PFSK-1 (cell line): ENCODE measurements around the gene GFRA1.

ENCODE experiments used
- FOXP2 ChIP-seq: optimal IDR thresholded peaks from 2 replicates; pipeline ENCODE3; 2011; ENCODE audit warnings: borderline replicate concordance, control low read depth, inconsistent platforms; ENCODE audit not compliant: insufficient read depth; ENCODE audit errors: extremely low read length, extremely low read depth
- POLR2AphosphoS5 ChIP-seq: IDR thresholded peaks from 2 replicates; pipeline ENCODE4 v1.6.1; 2012; ENCODE audit warnings: low read depth, mild to moderate bottlenecking, control low read depth, low read length, moderate library complexity
- SIN3A ChIP-seq: IDR thresholded peaks from 2 replicates; pipeline ENCODE4 v1.6.1; 2012; ENCODE audit warnings: mild to moderate bottlenecking, low read length, moderate library complexity, borderline replicate concordance; ENCODE audit not compliant: insufficient read depth
- TAF1 ChIP-seq: IDR thresholded peaks from 2 replicates; pipeline ENCODE4 v1.6.1; 2012; ENCODE audit warnings: low read length, control low read depth, borderline replicate concordance; ENCODE audit not compliant: insufficient read depth
- TF ChIP-seq, protein P1 (sequence below), 2 experiments: IDR thresholded peaks; 2 replicates each; pipeline versions ENCODE4 v1.6.1 to v1.8.0; 2011 to 2012; ENCODE audit warnings: low read depth in 2 of 2, low read length in 2 of 2, control low read depth in 1 of 2, inconsistent platforms in 1 of 2, mild to moderate bottlenecking in 1 of 2, moderate library complexity in 1 of 2; ENCODE audit not compliant: insufficient read depth in 1 of 2

DNA sequence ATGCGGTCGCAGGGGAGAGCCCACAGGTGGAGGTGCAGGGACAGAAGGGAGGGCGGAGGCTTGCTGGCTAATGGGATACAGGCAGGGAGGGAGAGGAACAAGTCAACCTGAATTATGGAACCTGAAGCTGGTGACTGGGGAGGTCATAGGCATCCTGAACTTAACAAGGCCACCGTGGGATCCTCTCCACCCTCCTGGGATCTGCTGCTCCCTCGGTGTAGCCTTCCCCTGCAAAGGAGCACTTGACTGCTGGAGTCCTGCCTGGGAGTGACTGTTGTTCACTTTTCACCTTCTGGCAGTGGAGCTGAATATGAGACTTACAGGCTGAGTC lies 223.1 kb downstream of the GFRA1 start:
- TF ChIP-seq, protein P1, sequence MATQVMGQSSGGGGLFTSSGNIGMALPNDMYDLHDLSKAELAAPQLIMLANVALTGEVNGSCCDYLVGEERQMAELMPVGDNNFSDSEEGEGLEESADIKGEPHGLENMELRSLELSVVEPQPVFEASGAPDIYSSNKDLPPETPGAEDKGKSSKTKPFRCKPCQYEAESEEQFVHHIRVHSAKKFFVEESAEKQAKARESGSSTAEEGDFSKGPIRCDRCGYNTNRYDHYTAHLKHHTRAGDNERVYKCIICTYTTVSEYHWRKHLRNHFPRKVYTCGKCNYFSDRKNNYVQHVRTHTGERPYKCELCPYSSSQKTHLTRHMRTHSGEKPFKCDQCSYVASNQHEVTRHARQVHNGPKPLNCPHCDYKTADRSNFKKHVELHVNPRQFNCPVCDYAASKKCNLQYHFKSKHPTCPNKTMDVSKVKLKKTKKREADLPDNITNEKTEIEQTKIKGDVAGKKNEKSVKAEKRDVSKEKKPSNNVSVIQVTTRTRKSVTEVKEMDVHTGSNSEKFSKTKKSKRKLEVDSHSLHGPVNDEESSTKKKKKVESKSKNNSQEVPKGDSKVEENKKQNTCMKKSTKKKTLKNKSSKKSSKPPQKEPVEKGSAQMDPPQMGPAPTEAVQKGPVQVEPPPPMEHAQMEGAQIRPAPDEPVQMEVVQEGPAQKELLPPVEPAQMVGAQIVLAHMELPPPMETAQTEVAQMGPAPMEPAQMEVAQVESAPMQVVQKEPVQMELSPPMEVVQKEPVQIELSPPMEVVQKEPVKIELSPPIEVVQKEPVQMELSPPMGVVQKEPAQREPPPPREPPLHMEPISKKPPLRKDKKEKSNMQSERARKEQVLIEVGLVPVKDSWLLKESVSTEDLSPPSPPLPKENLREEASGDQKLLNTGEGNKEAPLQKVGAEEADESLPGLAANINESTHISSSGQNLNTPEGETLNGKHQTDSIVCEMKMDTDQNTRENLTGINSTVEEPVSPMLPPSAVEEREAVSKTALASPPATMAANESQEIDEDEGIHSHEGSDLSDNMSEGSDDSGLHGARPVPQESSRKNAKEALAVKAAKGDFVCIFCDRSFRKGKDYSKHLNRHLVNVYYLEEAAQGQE (IDR thresholded peaks at IDR 0.05; ENCODE audit: insufficient read depth in 1 of 2, low read depth in 2 of 2, low read length in 2 of 2) = no peak
- no peak for TF ChIP-seq TAF1
- no peak for TF ChIP-seq POLR2AphosphoS5
- TF ChIP-seq SIN3A = no peak
- no peak for TF ChIP-seq FOXP2
